Measurements from ENCODE around the gene RTN4IP1.
"Not testable (repeated sequence)": the region's sequence is repeated elsewhere in the genome, so short reads cannot be mapped to it uniquely, and the experiment has no call there.

RTN4IP1 gene

DNA sequence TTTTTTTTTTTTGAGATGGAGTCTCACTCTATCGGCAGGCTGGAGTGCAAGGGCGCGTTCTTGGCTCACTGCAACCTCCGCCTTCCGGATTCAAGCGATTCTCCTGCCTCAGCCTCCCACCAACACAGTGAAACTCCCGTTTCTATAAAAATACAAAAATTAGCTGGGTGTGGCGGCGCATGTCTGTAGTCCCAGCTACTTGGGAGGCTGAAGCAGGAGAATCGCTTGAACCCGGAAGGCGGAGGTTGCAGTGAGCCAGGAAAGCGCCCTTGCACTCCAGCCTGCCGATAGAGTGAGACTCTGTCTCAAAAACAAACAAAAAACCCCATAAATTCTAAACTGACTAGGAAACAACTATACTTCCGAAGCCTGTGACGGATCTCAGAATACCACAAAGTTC, 1.5 kb downstream of the RTN4IP1 start:
- not testable (repeated sequence) for DNase-seq (ENCODE audit: low spot score)

DNA sequence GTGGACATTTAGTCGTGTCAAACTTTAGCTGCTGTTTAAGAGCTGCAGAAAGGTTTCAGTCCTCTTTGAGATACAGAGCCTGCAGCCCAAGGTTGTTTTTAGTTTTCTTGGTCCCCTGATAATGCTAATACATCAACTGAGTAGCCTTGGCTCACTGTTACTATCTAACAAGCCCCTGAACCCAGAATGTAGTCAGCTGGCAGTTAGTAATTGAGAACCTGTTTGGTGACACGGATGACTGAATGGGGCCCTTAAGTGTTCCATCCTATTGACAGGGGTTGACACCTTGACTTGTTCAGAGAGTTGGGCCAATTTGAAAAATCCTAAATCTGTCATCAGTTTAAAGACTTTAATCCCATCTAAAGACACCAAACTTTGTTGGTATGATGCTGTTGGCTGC, 2.8 kb downstream of the RTN4IP1 start:
- no peak for DNase-seq (ENCODE audit: low spot score)

DNA sequence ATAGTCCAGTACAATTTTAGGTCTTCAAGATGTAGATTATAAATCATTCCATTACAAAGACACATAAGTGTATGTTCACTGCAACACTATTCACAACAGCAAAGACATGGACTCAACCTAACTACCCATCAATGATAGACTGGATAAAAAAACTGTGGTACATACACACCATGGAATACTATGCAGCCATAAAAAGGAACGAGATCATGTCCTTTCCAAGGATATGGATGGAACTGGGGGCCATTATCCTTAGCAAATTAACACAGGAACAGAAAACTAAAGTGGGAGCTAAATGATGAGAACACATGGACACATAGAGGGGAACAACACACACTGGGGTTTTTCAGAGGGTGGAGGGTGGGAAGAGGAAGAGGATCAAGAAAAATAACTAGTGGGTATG, 6.3 kb downstream of the RTN4IP1 start:
- no peak for DNase-seq (ENCODE audit: low spot score)

DNA sequence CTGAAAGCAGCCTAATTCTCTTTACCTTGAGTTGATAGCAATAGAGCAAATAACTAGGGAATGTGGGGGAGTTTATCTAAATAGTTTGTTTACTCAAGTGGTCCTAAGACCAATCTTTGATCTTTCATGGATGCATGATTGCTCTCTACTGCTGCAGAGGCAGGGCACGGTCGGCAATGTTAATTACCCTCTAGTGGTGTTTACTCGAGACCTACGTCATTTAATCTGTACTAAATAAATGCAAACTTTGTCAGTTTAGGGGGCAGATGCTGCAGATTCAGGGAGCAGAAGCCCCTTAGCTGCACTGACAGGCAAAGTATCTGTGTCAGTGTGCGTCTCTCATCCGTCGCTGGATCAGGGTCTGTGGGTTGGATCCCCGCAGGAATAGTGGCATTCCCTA, 6.9 kb downstream of the RTN4IP1 start:
- DNase-seq (ENCODE audit: low spot score): no peak

DNA sequence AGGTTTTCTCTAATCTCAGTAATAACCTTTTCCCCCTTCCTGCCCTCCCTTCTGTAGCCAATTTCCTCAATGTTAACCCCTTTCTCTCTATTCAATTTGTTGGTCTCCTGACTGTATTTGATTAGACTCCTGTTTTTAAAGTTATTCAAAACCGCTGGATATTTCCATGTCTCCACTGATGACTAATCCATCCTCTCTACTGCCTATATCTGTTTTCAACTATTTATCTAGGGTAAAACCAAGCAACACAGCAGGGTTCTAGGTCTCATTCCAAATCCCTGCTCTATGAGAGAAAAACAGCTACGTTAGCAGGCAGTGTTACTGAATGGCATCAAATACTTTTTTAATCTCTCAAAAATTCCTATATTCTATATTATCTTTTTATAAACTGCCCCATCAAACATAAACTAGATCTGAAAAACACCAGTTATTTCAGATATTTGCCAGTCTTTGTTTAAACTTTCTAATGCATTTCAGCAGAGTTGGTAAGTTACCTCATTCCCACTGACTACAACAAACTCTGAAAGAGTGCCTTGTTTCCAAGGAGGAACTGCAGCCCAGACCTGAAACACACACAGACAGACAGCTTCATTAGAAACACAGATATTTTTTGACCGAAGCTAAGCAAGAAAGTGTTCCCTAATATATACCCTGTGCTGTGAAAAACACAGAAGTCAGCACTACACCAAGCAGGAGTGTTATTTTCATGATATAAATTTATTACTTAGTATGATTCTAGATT, 8.2 kb downstream of the RTN4IP1 start:
- DNase-seq (ENCODE audit: low spot score): no peak

DNA sequence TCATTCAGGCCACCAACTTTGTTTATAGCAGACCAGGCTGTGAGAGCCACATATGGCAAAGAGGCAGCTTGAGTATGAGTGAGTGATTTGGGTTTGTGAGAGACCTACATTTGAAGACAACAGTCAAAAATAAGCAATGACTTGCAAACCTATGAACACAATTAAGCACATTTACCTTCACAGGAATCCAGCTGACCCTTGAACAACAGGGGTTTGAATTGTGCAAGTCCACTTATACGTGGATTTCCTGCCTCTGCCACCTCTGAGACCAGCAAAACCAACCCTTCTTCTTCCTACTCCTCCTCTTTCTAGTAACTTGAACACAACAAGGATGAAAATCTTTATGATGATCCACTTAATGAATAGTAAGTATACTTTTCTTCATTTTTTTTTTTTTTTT, 10.1 kb downstream of the RTN4IP1 start:
- DNase-seq (ENCODE audit: low spot score): no peak

DNA sequence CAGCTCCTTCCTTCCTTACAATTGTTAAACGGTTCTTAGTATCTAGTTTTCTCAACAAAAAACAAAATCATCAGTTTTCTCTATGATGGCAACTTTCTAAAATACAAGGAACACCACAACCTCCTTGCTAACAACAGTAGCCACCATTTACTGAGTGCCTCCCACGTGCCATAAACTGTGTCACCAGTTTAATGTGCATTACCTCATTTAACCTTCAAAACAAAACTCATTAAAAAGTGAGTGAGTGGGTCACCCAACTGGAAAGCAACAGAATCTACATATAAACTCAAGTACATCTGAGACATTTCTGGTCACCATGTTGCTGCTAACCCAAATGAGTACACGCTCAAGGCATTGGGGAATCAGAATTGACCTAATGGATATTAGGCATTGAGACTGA, 11.0 kb downstream of the RTN4IP1 start:
- no peak for DNase-seq (ENCODE audit: low spot score)

DNA sequence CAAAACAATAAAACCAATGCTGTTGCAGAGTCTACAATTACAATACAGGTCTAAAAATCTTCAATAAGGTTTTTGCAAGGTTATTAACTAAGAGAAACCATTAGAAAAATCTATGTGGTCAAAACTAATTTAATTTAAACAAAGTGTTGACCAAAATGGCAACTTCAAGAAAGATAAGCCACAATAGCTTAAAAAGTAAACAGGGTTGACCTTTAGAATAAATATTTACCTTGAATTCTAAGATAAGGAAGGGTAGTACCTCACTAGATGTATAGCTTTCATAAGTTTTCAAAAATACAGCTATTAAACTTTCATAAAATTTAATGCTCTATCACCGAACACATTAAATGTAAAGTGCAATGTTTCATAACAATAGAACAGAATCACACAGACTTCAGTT, 11.4 kb downstream of the RTN4IP1 start:
- DNase-seq (ENCODE audit: low spot score): no peak

DNA sequence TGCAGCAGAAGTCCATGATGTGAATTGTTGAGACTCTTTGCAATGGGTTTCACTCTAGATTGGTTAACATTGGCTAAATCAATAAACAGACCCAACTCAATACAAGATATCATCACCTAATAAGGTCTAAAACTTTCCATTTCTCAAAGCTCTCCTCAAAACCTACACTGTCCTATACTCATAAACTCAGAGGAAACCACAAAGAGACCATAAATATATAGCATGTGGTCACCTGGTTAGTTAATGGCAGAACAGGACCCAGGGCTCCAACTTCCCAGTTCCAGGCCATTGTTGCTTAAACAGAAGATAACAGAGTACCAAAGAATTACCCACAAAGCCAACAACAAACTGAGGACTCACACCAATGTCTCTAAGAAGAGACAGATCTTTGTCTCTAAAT, 12.0 kb downstream of the RTN4IP1 start:
- DNase-seq (ENCODE audit: low spot score): no peak

DNA sequence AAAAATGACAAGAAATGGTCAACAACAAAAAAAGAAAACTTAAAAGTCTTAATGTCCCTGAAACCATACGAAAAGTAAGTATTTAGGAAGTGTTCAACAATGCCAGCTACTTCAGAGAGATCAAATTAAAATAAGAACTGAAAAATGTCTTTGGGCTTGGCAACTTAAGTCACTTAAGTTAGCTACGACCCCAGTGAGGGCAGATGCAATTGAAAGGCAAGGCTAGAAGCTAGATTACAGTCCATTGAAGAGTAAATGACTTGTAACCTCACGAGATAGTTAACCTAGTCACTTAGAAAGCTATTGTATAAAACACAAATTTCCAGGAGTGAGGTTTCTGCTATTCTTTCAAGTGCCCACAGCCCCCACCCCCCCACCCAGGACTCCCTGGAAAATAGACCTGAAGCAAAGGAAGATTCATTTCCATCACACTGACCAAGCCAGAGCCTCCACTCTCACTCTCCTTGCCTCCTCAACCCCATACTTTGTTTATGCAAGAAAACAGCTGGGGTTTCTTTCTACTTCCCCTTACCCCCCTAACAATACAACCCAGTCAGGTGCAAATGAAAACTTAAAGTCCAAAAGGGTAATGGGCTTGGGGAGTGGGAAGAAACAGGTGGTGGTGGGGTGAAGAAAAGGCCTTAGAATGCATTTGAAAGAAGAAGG, 14.6 kb downstream of the RTN4IP1 start:
- DNase-seq (ENCODE audit: low spot score): no peak

DNA sequence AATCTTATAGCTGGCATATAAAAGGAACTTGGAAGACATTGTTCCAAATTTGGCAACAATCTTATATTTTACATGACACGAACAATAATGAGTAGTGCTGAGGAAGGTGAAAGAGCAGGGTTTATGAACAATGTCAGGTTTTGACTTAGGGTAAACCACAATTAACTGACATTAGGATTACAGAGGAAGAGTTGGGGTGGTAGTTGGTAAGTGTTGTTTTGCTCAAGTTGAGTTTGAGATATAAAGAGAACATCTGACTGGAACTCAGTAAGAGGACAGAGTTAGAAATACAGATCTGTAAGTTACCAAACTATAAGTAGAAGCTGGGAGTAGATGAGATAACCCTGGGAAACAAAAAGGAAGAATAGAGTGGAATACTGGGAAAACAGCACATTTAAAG, 15.1 kb downstream of the RTN4IP1 start:
- DNase-seq (ENCODE audit: low spot score): no peak

DNA sequence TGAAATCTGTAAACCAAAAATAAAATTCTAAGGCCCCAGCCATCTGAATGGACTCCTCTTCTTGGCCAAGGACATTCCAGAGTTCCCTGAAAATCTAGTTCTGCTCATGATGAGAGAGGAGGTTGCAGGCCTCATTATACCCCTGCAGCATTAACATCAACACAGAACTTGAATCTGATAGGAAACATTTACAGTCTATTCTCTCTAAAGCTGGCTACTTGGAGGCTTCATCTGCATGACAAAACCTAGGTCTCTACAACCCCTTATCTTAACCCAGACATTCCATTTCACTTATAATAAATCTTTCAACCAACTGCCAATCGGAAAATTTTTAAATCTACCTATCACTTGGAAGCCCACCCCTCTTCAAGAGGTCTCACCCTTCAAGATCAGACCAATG, 15.7 kb downstream of the RTN4IP1 start:
- DNase-seq (ENCODE audit: low spot score): no peak

DNA sequence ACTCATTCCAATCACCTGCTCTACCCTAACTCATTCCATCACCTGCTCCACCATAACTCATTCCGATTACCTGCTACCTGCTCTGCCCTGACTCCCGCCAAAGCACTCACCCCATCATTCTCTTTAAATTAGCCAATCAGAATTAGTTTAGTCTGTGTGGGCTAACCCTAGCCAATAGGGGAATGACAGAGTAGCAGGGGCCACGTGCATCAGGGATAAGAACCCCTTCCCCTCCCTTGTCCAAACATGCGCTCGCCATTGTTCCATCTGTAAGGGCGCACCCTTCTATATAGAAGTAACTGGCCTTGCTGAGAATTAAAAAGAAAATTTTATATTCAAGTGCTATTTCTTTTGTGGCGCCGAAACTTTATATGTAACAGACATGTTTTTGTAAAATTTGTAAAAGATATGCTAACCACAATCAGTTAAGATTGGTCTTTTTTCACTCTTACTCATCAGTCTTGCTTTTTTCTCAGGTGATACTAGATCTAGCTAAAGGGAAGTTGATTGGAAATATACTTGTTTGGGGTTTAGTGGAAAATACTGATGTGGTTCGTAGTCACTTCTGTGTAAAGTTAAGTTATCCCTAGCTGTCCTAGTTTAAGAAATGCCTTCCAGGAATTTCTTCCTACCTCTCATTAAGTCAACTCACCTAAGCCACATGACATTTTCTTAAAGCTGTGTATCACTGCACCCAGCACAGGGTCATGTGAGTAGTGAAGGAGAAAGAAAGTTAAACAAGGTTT, 16.5 kb downstream of the RTN4IP1 start:
- DNase-seq (ENCODE audit: low spot score): no peak

DNA sequence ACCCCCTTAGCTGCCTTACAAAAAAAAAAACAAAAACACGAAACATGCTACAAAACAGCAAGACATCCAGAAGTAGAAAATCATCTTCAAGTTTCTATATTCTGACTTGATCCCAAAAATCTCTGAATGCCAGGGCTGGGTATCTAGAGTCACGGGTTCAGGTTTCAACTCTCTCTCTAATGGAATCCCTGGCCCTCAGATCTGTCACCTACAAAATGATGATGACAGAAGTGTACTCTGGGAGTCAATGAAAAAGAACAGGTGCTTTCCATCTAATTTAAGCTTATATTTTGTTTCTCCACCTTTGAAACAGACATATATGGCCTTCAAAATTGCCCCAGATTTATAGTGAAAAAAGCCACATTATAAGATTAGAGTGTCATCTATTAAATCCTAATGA, 18.3 kb downstream of the RTN4IP1 start:
- no peak for DNase-seq (ENCODE audit: low spot score)

DNA sequence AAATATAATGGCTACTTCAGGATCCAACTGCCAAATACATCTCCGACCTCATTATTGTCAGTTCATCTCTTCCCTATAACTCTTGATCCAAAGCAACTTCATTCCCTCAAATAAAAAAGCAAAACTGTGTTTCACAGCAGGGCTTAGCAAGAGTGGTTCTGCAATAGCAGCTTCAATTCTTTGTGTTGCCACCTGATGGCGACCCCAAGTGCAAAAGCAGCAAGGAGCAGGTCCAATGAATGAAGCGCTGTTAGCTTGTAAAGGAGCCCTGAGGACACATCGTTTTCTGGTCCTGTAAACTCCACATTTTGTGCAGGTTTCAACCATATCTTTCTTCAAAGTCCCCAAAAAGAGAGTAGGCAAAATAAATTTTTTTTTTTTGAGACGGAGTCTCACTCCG, 19.6 kb downstream of the RTN4IP1 start:
- DNase-seq (ENCODE audit: low spot score): no peak

DNA sequence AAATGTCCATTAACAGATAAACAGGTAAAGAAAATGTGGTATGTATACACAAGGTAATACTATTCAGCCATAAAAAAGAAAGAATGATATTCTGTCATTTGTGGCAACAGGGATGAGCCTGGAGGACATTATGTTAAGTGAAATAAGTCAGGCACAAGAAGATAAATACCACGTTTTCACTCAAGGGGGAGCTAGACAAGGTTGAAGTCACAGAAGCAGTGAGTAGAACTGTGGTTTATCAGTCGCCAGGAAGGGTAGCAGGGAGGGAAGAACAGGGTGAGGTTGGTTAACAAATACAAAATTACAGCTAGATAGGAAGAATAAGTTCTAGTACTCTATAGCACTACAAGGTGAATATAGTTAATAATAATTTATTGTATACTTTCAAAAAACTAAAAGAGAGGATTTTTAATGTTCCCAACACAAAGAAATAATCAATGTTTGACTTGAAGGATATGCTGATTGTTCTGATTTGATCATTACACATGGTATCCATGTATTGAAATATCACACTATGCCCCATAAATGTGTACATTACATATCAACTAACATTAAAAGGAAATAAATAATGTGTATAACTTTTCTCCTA, 21.1 kb downstream of the RTN4IP1 start:
- DNase-seq (ENCODE audit: low spot score): no peak

DNA sequence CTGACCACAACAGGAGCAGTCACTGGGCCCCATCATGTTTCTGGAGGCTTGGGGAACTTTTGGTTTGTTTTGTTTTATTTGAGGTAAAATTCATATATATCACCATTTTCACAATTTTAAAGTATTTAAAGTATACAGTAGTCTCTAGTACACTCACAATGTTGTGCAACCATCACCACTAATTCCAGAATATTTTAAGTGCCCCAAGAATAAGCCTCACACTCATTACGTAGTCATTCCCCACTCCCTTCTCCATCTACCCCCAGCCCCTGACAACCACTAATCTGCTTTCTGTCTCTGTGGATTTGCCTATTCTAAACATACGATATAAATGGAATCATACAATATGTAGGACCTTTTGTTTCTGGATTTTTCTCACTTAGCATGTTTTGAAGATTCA, 29.0 kb downstream of the RTN4IP1 start:
- DNase-seq (ENCODE audit: low spot score): no peak

DNA sequence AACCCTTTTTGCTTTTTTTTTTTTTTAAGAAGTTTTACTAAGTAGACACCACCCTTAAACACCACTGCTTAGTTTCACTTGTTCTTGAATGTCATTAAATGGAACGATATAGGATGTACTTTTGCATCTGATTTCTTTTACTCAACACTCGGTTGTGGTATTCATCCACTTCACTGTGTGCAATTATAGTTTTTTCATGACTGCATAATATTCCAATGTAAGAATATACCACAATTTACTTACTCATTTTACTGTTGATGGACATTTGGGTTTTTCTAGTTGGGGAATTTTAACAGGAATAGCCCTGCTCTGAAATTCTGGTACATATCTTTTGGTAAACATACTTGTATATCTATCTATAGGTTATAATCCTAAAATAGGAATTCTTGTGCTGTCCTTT, 29.9 kb downstream of the RTN4IP1 start:
- DNase-seq (ENCODE audit: low spot score): no peak

DNA sequence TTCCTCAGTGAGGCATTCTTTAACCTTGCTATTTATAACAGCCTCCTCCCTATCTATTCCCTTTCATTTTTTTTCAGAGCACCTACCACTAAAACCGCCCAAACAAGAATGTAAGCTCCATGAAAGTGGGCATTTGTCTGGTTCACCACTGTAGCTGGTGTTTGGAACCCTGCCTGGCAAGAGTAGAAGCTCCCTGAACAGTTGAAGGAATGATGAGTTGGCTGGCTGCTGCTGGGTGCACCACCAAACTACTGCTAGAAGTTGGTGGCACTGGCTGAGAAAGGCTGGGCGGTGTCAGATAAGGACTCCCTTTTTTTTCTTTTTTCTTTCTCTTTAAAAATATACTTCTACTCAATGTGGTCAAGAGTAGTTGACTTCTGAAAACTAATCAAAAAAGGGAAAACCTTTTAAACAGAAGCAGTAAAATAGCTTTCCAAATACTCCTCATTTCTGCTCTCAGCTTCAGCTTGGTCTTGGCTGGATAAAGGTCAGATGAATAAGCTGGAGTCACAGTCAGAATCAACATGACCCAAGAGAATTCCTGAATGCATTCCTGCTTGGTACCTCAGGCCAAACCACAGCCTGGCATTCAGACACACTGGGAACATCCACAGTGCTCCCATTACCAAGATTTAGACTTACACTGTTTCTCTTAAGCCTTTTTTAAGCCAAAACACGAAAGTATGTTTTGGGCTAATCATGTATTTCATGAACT, 38.0 kb downstream of the RTN4IP1 start:
- no peak for DNase-seq (ENCODE audit: low spot score)

DNA sequence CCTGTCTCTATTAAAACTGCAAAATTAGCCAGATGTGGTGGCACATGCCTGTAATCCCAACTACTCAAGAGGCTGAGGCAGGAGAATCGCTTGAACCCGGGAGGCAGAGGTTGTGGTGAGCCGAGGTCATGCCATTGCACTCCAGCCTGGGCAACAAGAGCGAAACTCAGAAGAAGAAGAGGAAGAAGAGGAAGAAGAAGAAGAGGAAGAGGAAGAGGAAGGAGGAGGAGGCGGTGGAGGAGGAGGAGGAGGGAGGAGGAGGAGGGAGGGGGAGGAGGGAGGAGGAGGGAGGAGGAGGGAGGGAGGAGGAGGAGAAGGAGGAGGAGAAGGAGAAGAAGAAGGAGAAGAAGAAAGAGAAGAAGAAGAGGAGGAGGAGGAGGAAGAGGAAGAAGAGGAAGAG, 40.4 kb downstream of the RTN4IP1 start:
- not testable (repeated sequence) for DNase-seq (ENCODE audit: low spot score)

DNA sequence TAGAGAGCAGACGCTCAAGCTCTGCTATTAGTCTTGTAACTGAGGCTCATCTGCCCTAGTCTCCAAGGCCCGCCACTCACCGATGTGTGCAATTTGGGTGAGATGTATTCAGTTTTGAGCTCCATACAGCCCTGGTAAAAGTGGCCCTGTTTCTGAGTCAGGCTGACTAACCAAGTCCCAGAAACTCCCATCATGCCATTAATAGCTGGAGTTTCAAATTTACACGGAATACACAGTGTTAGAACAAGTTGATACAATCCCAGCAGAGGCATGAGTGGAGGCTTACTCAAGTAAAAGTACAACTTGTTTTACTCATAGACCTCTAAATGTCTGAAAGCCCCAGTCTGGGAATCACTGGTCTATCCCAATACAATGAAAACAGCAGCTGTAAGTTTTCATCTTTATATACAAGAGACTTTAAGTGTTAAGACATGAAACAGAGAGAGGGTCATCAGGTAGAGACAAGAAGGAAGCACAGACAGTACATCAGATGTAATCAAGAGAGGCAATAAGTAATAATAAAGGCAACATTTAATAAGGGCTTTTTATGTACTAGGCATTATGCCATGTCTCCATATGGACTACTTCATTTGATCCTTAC, 42.4 kb downstream of the RTN4IP1 start:
- DNase-seq (ENCODE audit: low spot score): no peak

DNA sequence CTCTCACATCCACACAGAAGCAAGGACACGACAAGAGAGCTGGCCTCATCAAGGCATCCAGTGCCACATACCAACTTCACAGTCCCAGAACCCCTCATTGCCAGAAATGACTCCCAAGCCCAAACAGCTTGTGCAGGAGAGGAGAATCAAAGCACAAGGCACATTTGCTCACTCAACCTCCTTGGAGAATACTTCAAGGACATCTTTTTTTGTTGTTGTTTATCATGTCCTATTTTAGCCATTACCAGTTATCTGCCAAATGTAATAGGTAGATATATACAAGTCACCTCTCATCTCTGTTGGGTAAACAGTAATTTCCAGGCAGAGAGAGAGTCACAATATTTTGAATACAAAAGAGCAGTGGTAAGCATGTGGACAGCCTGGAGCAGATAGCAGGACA, 47.8 kb downstream of the RTN4IP1 start:
- DNase-seq (ENCODE audit: low spot score): no peak

All from left forelimb (tissue), 1 donor.